Measurements from ENCODE around the gene SLIT3. TPM values are rescaled to one million over a fixed set of nuclear protein-coding genes. Genes with fewer than 3 reads are reported as not detected.

Gene SLIT3
- total RNA-seq, 4 donors from 2014 or later, result 0.97 to 6.1 (median 3.4) TPM

- intact Hi-C loops (cut with DNase I; ENCODE audit: low total_unique reads), result no loop called here
- ATAC-seq (no peak), DNase-seq (no peak)
- Histone ChIP-seq H3K4me3 (no peak overlapping the region), H3K27ac (no peak overlapping the region), H3K9me3 (peaks cover 0 to 10% (median 0%) of the 10 kb centered on the region in 3 donors), H3K27me3 (no peaks in the 10 kb centered on the region), H3K36me3 (no peaks in the 10 kb centered on the region), H3K4me1 (no peaks in the 10 kb centered on the region)
- TF ChIP-seq POLR2A (IDR thresholded peaks at IDR 0.05) (no peak), CTCF (IDR thresholded peaks at IDR 0.05 in 4 of 5, conservative IDR thresholded peaks at IDR 0.05 in 1 of 5) (no peak)
- in situ Hi-C loops (cut with MboI; ENCODE audit: low sequenced_read_pairs in 4 of 4), result no loop called here
These were observed 574.6 kb downstream of the SLIT3 start for GRCh38 chr5:168726342-168726741.

- Histone ChIP-seq H3K27ac (no peak overlapping the region), H3K4me3 (no peak overlapping the region), H3K4me1 (no peaks in the 10 kb centered on the region), H3K27me3 (no peaks in the 10 kb centered on the region), H3K9me3 (peaks cover 0 to 8% (median 0%) of the 10 kb centered on the region in 3 donors), H3K36me3 (no peaks in the 10 kb centered on the region)
- intact Hi-C loops (cut with DNase I; ENCODE audit: low total_unique reads), result no loop called here
- in situ Hi-C loops (cut with MboI; ENCODE audit: low sequenced_read_pairs in 4 of 4), result no loop called here
- no peak for ATAC-seq
- TF ChIP-seq CTCF (IDR thresholded peaks at IDR 0.05 in 4 of 5, conservative IDR thresholded peaks at IDR 0.05 in 1 of 5), result no peak
- no peak for TF ChIP-seq POLR2A (IDR thresholded peaks at IDR 0.05)
- DNase-seq, result no peak
These were observed 576.7 kb downstream of the SLIT3 start for GRCh38 chr5:168724227-168724626.

- TF ChIP-seq CTCF (IDR thresholded peaks at IDR 0.05 in 4 of 5, conservative IDR thresholded peaks at IDR 0.05 in 1 of 5), result no peak
- TF ChIP-seq POLR2A (IDR thresholded peaks at IDR 0.05), result no peak
- DNase-seq (no peak), ATAC-seq (no peak)
- Histone ChIP-seq H3K4me3 (no peak overlapping the region), H3K9me3 (no peaks in the 10 kb centered on the region), H3K27me3 (no peaks in the 10 kb centered on the region), H3K4me1 (no peaks in the 10 kb centered on the region), H3K27ac (no peak overlapping the region), H3K36me3 (no peaks in the 10 kb centered on the region)
- in situ Hi-C loops (cut with MboI; ENCODE audit: low sequenced_read_pairs in 4 of 4), result no loop called here
- intact Hi-C loops (cut with DNase I; ENCODE audit: low total_unique reads), result no loop called here
These were observed 577.9 kb downstream of the SLIT3 start for GRCh38 chr5:168723037-168723436.

- intact Hi-C loops (cut with DNase I; ENCODE audit: low total_unique reads), result no loop called here
- DNase-seq (no peak), ATAC-seq (no peak)
- Histone ChIP-seq H3K27ac (no peak overlapping the region), H3K4me3 (no peak overlapping the region), H3K9me3 (no peaks in the 10 kb centered on the region), H3K4me1 (no peaks in the 10 kb centered on the region), H3K36me3 (no peaks in the 10 kb centered on the region), H3K27me3 (no peaks in the 10 kb centered on the region)
- in situ Hi-C loops (cut with MboI; ENCODE audit: low sequenced_read_pairs in 4 of 4), result no loop called here
- TF ChIP-seq POLR2A (IDR thresholded peaks at IDR 0.05) (no peak), CTCF (IDR thresholded peaks at IDR 0.05 in 4 of 5, conservative IDR thresholded peaks at IDR 0.05 in 1 of 5) (no peak)
These were observed 579.0 kb downstream of the SLIT3 start for GRCh38 chr5:168721966-168722365.

Data from gastrocnemius medialis (tissue), 4 donors.